NCI-H1092 (cell line): Measurements from ENCODE around the gene GRK1.

Experiments used
- DNase-seq: peaks from one replicate; lab custom pipeline; 2025; lab: John Stamatoyannopoulos, UW

The GRK1 gene

DNA sequence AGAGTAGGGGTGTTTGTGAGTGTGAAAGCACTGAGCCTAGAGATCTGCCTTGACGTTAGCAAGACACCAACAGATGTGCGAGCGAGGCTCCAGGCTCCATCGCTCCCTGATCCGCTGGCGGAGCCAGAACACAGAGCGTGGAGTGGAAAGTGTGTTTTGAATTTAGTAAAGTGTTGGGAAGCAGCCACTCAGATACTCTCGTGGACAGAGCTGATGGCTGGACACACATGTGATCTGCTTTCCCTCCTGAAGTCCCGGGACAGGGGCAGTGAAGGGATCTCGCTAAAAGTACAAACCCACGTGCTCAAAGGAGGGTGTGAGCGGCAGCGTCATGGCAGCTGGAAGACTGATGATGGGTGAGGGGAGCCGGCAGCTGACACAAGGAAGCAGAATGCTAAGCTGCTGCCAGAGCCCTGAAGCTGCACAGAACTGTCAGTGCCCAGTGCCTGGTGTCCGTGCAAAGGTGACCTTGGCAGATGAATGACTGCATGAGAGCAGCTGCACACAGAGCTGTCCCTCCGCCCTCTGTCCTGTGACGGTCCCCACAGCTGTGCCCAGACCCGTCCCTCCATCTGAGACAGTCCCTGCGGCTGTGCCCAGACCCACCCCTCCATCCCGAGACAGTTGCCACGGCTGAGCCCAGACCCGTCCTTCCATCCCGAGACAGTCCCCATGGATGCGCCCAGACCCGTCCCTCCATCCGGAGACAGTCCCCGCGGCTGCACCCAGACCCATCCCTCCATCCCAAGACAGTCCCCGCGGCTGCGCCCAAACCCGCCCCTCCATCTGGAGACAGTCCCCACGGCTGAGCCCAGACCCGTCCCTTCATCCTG is 62.4 kb downstream of the GRK1 start:
- DNase-seq, result no peak

DNA sequence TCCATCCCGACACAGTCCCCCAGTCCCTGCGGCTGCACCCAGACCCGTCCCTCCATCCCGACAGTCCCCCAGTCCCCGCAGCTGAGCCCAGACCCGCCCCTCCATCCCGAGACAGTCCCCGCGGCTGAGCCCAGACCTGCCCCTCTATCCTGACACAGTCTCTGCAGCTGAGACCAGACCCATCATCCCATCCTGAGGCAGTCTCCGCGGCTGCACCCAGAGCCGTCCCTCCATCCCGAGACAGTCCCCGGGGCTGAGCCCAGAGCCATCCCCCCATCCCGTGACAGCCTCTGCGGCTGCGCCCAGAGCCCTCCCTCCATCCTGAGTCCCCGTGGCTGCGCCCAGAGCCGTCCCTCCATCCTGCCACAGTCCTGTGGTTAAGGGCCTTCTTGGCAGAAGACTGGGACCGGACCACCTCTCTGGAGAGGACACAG is 63.3 kb downstream of the GRK1 start:
- DNase-seq, result no peak

DNA sequence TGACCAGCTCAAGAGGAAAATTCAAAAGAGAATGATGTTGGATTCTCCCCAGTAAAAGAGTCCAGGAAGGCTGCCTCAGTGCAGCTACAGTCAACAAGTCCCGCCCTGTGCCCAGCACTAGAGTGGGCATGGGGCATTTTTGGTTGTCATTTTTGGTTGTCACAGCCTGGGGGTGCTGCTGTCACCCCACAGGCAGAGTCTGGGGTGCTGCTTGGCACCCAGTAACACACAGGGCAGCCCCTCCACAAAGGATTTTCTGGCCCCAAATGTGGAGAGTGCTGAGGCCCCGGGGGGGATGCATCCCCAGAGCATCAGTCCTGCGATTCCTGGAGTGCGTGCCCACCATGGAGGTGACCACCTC is 63.8 kb downstream of the GRK1 start:
- no peak for DNase-seq

DNA sequence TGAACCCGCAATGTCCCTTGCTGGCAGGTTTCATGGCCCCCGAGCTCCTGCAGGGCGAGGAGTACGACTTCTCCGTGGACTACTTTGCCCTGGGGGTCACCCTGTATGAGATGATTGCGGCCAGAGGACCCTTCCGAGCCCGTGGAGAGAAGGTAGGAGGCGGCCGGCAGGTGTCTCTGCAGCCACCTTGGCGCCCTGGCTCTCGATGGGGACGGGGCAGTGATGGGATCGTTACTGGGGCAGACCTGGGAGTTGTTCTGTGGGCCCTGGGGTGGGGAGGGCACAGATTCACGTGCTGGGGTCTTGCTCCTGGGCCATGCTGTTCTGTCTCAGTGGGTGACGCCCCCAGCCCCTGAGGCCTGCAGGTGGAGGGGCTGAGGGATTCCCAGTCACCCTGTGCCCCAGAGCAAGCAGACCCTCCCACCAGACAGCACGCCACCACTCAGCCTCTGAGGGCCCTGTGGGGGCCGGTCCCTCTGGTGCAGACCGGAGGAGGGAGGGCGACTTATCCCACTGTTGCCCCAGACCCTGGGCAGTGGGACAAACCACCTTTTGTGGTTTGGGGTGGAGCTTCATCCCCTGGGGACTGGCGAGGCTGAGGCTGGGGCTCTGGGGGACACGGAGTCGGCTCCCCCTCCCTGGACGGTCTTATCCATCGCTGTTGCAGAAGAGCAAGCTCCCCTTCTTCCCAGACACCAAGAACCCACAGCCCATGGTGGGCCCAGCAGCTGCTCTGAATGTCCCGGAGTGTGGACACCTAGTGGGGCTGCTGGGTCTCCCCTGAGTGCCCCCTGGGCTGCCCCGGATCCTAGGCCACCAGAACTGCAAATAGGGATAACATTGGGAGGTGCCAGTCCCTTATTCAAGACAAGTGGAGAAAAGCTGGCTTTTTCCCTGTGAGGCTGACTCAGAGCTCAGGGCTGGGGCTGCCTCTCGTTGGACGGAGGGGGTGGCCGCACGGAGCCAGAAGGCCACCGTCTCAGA is 64.5 kb downstream of the GRK1 start:
- no peak for DNase-seq

DNA sequence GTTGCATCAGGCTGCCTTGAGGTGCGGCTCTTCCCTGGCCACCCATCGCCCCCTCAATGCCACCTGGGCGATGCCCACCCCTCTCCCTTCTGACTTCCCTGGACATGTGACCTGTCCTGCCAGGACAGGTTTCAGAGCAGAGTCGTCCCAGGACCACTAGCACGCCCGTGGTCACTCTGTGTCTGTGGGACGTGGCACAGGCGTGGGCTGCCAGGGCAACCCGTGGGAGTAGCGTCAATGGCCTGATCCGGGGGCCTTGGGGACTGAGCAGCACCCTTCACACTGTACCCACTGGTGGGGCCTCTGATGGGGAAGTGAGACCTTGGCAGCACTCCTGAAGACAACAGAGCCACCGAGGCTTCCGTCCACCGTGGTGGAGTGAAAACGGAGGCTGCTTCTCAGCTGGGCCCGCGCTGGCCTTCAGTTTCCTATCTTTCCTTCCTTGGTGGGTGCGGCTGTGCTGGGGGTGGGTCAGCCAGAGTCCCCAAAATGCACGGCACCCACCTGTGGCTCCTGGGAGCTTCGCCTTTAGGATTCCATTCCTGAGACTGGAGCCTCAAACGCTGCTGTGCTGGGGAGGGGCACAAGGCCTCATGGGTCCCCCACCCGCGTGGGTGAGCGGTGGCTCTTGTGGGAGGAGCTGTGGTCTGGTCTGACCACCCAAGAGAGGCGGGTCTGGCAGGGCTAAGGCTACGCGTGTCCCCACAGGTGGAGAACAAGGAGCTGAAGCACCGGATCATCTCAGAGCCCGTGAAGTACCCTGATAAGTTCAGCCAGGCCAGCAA is 65.3 kb downstream of the GRK1 start:
- no peak for DNase-seq

DNA sequence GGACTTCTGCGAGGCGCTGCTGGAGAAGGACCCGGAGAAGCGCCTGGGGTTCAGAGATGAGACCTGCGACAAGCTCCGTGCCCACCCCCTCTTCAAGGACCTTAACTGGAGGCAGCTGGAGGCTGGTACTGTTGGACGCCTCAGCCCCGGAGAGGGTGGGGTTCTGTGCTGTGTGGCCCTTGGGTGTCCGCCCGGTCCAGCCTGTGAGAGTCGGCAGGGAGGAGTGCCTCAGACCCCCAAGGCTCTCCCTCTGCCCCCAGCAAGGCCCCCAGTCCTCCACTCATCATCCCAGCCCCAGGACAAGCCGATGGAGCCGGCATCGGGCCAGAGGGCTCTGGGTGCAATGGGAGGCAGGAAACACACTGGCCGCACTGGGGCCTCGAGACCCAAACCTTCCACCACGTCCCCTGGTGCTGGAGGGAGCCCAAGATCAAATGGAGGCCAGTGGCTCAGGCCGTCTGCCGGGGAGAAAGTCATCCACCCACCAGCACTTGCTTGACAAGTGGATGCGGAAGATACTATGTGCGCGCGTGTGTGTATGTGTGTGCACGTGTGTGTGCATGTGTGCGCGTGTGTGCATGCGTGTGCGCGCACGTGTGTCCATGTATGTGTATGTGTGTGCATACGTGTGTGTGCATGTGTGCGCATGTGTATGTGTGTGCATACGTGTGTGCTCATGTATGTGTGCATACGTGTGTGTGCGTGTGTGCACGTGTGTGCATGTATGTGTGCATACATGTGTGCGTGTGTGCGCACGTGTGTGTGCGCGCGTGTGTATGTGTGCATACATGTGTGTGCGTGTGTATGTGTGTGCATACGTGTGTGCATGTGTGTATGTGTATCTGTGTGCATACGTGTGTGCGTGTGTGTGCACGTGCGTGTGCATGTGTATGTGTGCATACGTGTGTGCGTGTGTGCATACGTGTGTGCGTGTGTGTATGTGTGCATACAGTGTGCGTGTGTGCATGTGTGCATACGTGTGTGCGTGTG is 66.2 kb downstream of the GRK1 start:
- DNase-seq, result no peak

DNA sequence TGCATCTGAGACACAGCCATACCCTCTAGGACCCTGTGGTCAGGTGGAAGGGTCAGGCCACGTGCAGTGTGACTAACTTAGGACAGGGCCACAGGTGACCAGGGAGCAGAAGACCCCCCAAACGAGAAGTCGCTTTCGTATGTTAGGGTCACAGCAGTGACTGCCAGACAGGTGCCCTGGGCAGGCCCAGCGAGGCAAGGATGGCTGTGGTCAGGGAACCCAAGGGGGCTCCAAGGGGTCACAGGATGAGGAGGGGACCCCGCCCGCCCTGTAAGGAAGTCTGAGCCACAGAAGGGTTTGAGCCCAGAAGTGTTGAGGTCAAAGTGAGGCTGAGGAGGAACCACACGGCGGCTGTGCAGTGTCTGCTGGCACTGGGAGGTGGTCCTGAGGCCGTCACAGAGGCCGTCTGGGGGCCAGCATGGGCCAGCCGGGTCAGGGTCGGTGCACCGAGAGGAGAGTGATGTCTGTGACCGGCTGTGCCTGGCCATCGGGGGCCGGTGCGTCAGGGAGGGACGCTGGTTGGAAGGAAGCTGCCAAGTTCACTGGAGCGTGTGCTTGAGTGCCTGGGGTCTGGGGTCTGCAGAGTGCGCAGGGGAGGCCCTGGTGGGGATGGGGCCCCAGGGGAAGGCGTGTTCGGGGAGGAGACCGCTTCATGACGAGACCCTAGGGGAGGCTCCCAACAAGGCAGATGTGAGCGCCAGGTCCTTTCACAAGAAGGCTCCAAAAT is 67.2 kb downstream of the GRK1 start:
- DNase-seq, result no peak

DNA sequence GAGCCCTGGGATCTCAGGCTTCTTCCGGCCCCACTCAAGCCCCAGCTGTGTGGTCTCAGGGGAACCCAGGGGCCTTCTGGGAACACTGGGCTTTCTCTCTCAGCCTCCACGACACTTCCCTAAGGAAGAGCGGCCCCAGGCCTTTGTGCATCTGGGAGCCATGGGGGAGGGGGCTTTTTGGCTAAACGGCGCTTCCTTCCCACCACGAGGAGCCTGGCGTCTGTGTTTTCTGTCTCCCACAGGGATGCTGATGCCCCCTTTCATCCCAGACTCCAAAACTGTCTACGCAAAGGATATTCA is 67.8 kb downstream of the GRK1 start:
- DNase-seq, result no peak

DNA sequence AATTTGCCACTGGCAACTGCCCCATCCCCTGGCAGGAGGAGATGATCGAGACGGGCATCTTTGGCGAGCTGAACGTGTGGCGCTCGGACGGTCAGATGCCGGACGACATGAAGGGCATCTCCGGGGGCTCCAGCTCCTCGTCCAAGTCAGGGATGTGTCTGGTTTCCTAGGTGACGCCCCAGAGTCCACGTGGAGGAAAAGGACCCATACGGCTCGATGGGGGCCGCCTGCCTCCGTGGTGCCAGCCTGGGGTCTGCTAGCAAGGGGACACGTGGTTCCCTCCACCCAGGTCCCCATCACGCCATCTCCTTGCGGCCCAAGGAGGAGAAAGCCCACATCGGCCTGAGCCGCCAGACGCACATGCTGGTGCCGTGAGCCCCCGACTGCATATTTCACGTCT is 68.2 kb downstream of the GRK1 start:
- DNase-seq, result no peak

DNA sequence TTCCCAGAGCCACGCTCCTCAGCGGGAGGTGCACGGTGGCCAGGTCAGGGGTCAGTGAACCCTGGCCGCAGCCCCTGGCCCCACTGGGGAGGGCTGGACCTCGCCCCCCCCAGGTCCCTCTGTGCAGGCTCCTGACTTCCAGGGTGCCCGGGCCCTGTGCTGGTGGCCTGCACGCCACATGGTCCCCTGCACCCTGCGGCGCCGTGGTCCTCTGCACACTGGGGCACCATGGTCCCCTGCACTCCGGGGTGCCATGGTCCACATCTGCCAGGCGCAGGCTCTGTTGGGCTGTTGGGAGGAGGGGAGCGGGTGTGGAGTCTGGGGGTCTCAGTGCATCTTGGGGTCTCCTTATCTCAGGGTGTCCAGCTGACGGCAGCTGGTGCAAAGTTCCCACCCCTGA is 68.7 kb downstream of the GRK1 start:
- DNase-seq, result no peak

DNA sequence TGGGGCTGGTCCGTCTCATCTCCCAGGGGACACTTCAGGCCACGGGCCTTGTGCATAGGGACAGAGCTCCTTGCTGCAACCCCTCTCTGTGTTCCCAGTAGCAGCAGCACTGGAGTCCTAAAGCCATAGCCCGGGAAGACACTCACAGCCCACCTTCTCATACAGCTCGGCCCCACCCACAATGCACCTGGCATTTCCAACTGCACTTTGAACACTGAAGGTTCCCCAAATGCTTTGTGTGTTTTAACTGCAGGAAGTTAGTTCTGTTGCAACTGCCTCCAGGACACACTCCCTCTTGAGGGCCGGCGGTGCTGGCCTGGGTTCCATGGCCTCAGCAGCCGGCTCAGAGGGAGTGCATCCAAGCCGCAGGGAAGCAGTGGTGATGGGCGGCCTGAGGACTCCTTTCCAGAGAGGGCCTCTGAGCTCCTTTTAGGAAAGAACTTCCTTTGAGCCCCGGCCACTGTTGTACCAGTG is 69.3 kb downstream of the GRK1 start:
- DNase-seq, result no peak

DNA sequence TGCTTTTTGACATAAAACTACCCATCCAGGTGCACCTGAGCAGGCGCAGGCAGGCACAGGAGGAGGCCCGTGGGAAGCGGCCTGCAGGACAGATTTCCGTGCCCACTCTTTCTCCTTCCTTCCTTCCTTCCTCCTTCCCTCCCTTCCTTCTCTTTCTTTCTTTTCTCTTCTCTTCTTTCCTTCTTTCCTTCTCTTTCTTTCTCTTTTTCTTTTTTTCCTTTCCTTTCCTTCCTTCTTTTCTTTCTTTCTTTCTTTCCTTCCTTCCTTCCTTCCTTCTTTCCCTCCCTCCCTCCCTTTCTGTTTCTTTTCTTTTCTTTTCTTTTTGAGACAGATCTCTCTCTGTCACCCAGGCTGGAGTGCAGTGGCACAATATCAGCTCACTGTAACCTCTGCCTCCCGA is 70.8 kb downstream of the GRK1 start:
- no peak for DNase-seq

DNA sequence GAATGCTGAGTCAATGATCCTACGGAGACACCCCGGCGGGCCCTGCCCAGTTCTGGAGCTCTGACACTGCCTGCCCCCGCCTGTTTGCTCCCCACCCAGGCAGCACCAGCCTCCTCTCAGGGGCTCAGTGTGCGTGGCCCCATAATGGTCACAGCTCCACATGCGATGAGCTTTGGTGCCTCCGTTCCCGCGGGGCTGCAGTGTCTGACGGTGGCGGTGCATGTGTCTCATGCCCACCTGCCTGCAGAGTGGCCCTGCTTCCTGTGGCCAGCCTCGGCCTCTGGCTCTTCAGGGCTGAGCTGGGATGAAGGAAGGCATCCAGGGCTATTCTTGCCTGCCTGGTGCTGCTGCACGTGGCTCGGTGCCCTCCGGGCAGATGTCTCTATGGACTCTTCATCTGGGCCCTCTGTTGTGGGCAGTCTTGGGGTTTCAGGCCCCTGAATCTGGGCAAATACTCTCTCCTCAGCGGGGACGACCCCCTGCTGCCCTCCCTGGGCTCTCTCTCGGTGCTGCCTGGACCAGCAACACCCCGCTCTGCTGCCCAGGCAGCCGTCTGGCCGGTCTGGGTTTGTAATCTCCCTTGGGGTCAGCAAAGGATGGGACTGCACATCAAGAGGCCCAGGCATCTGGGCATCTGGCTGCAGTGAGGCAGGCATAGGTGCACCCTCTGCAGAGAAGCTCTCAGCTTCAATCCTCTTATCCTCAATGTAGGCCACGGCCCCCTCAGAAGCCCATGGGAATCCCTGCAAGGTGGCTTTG is 72.7 kb downstream of the GRK1 start:
- DNase-seq, result no peak

DNA sequence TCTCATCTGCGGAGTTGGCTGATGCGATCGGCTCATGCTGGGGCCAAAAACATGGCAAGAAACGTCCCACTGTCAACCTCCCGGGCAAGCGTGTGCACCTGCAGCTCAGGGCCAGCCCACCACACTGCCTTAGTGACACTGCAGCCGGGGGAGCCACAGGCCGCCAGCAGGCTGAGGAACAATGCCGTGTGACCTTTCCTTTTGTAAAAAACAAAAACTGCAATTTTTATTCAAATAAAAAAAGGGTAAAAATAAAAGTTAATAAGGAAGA is 73.2 kb downstream of the GRK1 start:
- no peak for DNase-seq

DNA sequence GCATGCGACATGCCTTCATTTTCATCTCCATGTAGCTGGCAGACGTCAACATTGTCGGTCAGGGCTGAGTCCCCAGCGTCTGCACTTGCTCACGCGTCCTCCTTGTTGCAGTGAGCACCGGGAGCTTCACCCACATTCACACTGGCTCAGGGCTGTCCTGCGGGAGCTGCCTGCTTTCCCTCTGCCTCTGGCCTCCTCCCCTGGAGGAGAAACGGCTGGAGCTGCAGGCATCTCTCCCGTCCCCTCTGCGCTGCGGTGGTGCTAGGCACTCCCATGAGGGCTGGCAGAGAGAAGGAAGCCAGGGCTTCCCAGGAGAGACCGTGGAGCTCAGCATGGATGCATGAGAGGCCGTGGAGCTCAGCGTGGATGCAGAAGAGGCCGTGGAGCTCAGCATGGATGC is 73.6 kb downstream of the GRK1 start:
- no peak for DNase-seq

DNA sequence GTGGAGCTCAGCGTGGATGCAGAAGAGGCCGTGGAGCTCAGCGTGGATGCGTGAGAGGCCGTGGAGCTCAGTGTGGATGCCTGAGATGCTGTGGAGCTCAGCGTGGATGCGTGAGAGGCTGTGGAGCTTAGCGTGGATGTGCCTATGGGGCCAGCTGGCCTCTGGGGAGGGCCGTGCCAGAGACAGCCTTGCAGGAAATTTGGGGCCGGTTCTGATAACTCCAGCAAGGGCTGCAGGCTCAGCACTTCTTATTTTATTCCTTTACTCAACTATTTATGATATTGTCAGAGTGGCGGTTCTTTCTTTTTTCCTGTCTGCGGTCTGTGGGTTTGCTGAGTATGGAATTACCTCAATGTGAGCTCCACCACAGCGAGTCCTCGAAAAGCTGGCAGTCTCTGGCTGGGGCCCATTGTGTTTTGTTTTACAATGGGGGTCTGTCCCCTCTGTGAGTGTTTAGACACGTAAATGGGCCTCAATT is 74.2 kb downstream of the GRK1 start:
- no peak for DNase-seq

DNA sequence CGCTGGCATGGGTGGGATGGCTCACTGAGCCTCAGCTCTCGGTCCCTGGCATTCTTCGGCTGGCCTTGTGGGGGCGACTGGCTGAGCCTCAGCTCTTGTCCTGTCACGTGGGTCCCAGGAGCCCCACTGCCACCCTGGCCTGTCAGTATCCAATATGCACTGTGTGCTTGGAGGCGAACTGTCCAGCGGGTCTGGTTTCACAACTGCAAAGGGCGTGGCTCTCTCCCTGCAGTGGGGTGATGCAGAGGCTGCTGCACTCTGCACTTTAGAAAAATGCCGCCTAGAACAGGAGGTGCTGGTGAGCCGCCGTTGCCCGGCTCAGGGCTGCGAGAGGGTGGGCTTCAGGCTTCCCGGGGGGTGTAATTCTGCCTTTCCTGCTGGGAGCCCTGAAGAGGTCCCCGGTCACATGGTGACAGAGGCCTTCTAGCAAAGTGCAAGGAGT is 75.0 kb downstream of the GRK1 start:
- peak; percentile 71 for DNase-seq

DNA sequence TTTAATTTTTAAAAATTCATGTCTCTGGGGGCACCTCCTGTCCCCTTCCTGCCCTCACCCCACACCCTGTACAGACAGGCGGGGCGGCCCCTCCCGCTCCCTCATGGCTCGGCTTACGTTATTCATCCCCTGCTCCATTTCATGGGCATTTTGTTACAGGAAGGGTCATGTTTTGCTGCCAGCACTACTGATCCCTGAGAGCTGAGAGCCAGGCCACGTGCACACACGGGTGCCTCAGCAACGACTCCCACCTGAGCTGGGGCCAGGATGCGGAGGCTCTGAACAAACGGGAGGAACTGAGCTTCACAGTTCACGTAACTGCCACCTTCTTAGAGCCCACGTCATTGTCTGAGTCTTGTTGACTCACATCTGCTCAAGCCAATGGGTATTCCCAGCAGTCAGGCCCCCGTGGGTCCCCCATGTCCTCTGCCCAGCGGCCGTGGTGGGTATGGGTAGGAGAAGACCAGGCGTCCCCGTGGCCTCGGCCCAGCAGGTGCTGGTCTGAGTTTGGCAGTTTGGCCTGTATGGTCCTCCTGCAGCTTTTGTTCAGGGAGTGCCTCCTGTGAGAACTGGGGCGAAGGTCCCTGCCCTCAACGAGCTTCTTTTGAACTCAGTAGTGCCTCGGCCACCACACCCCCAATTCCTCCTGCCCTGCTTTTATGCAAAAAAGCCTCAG is 75.6 kb downstream of the GRK1 start:
- no peak for DNase-seq
